ENCODE measurements around the gene NUDT9. TPM values are rescaled to one million over a fixed set of nuclear protein-coding genes. Genes with fewer than 3 reads are reported as not detected.

Gene NUDT9
- total RNA-seq, 1 experiment from 2014 or later: 14.7 TPM

DNA sequence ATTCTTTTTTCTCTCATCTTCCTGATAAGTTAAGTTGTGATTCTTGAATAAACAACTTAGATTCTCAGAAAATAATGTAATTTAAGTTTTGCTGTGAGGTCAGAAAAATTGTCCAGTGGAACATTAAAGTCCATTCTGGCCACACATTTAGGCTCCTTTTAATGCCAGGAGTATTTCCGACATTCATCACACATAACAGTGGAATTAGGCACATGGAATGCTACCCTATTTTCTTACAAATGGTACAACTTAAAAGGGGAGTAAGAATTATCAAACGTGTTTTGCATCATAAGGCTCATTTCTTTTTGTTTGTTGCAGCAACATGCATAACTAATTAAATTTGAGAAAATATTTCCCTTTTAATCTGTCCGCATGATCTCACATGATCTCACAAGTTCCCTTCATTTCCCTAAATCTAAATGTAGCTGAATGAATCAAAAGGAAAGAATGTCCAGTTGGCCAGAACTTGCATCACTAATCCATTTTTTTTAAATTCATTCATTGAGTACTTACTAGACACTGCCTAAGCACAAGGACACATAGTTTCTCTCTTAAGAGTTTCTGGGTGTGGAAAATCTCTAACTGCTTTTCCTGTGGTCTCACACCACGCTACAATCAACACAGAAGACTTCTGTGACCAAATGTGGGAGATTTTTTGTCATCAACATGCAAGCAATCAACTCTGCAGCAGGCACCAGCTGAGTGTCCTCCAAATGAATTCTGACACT is 84.8 kb downstream of the NUDT9 start:
- no peak overlapping the region for H3K4me2 ChIP-seq (ENCODE audit: low read length)
- H3K9me2 ChIP-seq (replicated peaks; ENCODE audit: low read length): no peaks in the 10 kb centered on the region
- no peak overlapping the region for H3K9ac ChIP-seq (ENCODE audit: low read length)
- intact Hi-C loops (cut with micrococcal nuclease): no loop called here
- no peaks in the 10 kb centered on the region for H3K36me3 ChIP-seq (ENCODE audit: low read depth, low read length)
- DNase-seq (no peak), ATAC-seq (no peak)
- TF ChIP-seq EZH2 (IDR thresholded peaks at IDR 0.05; ENCODE audit: low read length, unreplicated experiment) (no peak), EZH2phosphoT487 (IDR thresholded peaks at IDR 0.05; ENCODE audit: borderline replicate concordance, low read length) (no peak)
- TF ChIP-seq, protein P1, sequence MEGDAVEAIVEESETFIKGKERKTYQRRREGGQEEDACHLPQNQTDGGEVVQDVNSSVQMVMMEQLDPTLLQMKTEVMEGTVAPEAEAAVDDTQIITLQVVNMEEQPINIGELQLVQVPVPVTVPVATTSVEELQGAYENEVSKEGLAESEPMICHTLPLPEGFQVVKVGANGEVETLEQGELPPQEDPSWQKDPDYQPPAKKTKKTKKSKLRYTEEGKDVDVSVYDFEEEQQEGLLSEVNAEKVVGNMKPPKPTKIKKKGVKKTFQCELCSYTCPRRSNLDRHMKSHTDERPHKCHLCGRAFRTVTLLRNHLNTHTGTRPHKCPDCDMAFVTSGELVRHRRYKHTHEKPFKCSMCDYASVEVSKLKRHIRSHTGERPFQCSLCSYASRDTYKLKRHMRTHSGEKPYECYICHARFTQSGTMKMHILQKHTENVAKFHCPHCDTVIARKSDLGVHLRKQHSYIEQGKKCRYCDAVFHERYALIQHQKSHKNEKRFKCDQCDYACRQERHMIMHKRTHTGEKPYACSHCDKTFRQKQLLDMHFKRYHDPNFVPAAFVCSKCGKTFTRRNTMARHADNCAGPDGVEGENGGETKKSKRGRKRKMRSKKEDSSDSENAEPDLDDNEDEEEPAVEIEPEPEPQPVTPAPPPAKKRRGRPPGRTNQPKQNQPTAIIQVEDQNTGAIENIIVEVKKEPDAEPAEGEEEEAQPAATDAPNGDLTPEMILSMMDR (conservative IDR thresholded peaks at IDR 0.05; ENCODE audit: low read depth, low read length): no peak
- no peaks in the 10 kb centered on the region for H4K20me1 ChIP-seq (ENCODE audit: low read length)
- no peaks in the 10 kb centered on the region for H3K79me2 ChIP-seq (ENCODE audit: low read length)
- H3K4me3 ChIP-seq (ENCODE audit: low read length): no peak overlapping the region
- H2AFZ ChIP-seq (ENCODE audit: low read length): no peak overlapping the region
- peaks cover 5% of the 10 kb centered on the region for H3K4me1 ChIP-seq (ENCODE audit: insufficient read depth, low read length)
- no peaks in the 10 kb centered on the region for H3F3A ChIP-seq (ENCODE audit: low read length, unreplicated experiment)
- ChIA-PET CTCF (no interaction called here), POLR2A (ENCODE audit: unreplicated experiment) (no interaction called here)
- no TSS peak for BruUV-seq (replicated peaks)
- no peak overlapping the region for H3K27ac ChIP-seq (ENCODE audit: low read length)
- no peaks in the 10 kb centered on the region for H3K9me3 ChIP-seq (ENCODE audit: low read length)
- H3K27me3 ChIP-seq (ENCODE audit: low read length): no peaks in the 10 kb centered on the region

Other genes with a start within 250 kb of the NUDT9 start
- 5.6 and 12.7 TPM in 2 replicates for gene KLHL8, start 202.0 kb upstream of the NUDT9 start, total RNA-seq (2014; rRNA removed)
- 0.18 TPM in 1 of 2 replicates, not detected in the other for gene HSD17B13, start 99.7 kb upstream of the NUDT9 start, total RNA-seq (2014; rRNA removed)
- 4.7 and 4.9 TPM in 2 replicates for gene HSD17B11, start 31.4 kb upstream of the NUDT9 start, total RNA-seq (2014; rRNA removed)
- not detected in 2 replicates for gene SPARCL1, start 106.8 kb downstream of the NUDT9 start, total RNA-seq (2014; rRNA removed)
- 0.04 TPM in 1 of 2 replicates, not detected in the other for gene DSPP, start 186.0 kb downstream of the NUDT9 start, total RNA-seq (2014; rRNA removed)
- not detected in 2 replicates for gene DMP1, start 227.7 kb downstream of the NUDT9 start, total RNA-seq (2014; rRNA removed)